Inflammatory macrophage treated with lipopolysaccharide for 1 hour (primary cell): ENCODE data around the gene DDX24.

Source experiments
- DNase-seq, 2 donors: peaks; one replicate each; pipeline ENCODE4 v3.0.0-alpha.2; 2020 to 2022

Gene DDX24

DNA sequence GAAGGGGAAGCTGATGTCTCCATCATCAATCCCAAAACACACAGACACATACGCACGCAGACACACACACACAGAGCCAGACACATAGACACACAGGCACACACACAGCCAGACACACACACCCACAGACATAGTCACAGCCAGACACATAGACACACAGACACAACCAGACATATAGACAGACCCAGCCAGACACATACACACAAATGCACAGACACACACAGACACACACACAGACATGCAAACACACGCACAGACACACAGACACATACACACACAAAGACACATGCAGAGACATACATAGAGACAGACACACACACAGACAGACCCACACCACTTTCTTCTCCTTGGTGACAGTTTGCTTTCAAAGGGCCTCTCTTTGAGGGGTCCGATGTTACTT lies 77.6 kb downstream of the DDX24 start:
- no peak for DNase-seq

DNA sequence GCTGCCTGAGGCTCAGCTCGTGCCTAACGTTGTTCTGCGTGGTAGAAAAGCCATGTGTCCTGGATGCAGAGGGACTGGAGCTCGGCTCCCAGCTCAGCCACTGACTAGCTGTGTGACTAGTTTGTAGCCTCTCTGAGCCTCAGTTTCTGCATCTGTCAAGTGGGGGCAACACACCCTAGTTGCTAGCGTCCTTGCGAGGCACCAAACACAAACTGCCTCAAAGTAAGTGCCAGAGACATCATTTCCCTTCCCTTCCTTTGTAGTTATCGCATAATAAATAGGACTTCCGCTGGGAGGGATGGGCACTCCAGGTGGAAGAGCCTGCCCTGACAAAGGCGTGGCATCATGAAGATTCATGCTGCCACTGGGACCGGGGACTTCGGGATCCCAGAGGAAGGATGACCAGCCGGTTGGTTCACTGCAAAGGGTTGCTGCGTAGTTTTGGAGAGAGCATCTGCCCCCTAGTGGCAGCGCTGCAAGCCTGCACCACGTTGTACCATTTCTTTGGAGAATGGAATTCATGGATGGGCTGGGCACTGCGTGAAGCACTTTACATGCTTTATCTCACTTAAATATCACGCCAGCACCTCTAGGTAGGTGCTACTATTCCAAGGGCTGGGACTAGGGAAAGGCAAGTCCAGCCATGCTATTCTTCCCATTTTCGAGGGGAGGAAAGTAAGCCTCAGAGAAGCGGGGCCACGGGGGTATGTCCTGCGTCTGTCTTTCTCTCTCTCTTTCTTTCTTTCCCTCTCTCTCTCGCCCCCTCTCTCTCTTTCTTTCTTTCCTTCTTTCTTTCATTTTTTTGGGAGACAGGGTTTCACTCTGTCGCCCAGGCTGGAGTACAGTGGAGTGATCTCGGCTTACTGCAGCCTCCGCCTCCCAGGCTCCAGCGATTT lies 79.3 kb downstream of the DDX24 start:
- DNase-seq = peak; percentile 52 to 81

DNA sequence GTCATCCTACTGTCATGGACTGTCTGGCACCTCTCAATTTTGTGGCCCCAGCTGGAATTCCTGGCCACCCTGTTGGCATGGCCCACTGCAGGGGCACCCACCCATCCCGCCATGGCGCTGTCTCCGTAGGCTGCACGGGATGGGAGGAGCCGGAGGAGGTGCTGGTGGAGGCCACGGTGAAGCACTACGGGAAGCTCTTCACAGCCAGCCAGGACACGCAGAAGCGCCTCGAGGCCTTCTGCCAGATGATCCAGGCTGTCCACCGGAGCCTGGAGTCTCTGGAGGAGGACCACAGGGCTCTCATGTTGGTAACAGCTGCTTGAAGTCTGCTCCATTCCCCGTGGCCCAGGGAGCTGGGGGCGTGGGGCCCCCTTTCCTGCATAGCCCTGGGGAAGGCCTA lies 80.0 kb downstream of the DDX24 start:
- DNase-seq = no peak

DNA sequence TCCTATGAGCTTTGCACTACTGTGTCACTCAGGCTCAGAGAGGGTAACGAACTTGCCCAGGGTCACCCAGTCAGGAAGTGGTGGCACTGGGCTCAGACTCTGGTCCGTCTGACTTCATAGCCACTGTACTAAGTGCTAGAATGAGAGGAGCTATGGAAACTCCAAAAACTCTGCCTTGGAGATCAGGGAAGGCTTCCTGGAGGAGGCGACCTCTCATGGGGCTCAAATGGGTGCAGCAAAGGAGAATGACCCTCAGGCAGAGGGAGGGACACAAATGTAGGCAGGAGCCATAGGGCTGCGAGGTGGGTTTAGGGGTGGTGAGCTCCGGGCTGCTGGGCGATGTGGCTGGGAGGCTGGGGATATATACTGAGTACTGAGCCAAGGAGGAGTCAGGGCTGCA lies 80.7 kb downstream of the DDX24 start:
- DNase-seq = no peak

DNA sequence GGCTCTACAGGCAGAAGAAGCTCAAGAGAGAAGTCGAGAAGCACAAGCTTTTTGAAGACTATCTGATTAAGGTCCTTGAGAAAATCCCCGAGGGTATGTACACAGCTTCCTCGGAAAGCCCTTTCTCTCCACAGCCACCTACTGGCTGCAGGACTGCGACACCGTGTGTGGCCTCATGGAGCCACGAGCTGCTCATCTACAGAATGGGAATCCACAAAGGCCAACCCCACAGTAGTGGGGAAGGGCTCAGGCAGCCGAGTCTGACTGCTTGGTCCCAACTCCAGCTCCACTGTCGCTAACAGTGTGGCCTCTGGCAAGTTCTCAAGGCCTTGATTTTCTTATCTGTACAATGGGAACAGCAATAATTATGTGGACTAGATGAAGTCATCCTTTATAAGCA lies 81.4 kb downstream of the DDX24 start:
- no peak for DNase-seq

DNA sequence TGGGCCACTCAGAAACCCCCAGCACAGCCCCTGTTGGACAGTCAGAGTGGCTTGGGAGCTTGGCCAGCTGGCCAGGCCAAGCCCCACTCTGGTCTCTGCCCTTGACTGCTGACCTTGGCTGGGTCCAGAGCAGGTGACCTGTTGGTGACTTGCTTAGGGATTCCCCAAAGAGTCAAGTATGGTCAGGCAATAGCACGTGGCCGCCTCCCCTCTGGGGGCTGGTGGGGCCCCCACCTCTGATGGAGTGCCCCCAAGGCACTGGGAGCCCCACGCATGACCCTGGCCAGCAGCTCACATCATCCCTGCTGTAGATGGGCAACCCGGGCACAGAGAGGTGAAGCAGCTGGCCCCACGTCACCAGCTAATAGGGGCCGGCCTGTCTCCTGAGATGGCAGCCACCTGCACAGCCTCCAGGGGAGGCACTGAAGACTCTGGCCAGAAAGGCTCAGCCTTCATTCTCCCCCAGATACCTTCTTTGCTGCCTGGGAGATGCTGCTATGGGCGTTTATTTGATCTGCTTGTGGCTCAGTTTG lies 82.1 kb downstream of the DDX24 start:
- DNase-seq = no peak
